ENCODE results near the gene LMX1A.

- TF ChIP-seq CTCF (IDR thresholded peaks at IDR 0.05) (no peak), CHD2 (IDR thresholded peaks at IDR 0.05; ENCODE audit: low read length, partially characterized antibody) (no peak), RAD21 (conservative IDR thresholded peaks at IDR 0.05 in 1 of 2, IDR thresholded peaks at IDR 0.05 in 1 of 2) (no peak), MYC (IDR thresholded peaks at IDR 0.05; ENCODE audit: borderline replicate concordance, low read length) (no peak), ZNF302 (CRISPR knock-in tag; IDR thresholded peaks at IDR 0.05) (no peak), HOXB13 (CRISPR knock-in tag; IDR thresholded peaks at IDR 0.05; ENCODE audit: low read depth) (no peak)
- TF ChIP-seq, protein P1, sequence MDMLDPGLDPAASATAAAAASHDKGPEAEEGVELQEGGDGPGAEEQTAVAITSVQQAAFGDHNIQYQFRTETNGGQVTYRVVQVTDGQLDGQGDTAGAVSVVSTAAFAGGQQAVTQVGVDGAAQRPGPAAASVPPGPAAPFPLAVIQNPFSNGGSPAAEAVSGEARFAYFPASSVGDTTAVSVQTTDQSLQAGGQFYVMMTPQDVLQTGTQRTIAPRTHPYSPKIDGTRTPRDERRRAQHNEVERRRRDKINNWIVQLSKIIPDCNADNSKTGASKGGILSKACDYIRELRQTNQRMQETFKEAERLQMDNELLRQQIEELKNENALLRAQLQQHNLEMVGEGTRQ (IDR thresholded peaks at IDR 0.05), result no peak
Measured at GRCh38 chr1:165381745-165382505, 25.4 kb upstream of the LMX1A start.

Data from A549 (cell line).